Mesenchymal stem cell (in vitro differentiated cells and primary cell): ENCODE data around the gene PFDN1.
"Not testable (repeated sequence)": the region's sequence is repeated elsewhere in the genome, so short reads cannot be mapped to it uniquely, and the experiment has no call there.

Source experiments
- DNase-seq: peaks from one replicate; pipeline ENCODE4 v3.0.0-alpha.2; 2013
- H2AFZ ChIP-seq: one replicate; pipeline ENCODE4 v1.6.1; 2013; ENCODE audit warnings: low read depth, mild to moderate bottlenecking, control low read depth, inconsistent platforms, low read length, moderate library complexity
- H2AK5ac ChIP-seq: 2 replicates; pipeline ENCODE4 v1.6.1; 2013; ENCODE audit warnings: low read length, moderate library complexity, mild to moderate bottlenecking, inconsistent platforms; ENCODE audit not compliant: severe bottlenecking
- H2BK120ac ChIP-seq: one replicate; pipeline ENCODE4 v1.6.1; 2013; ENCODE audit warnings: low read depth, mild to moderate bottlenecking, inconsistent platforms, low read length, moderate library complexity
- H2BK12ac ChIP-seq, 2 experiments: one replicate each; pipeline ENCODE4 v1.6.1; 2013; ENCODE audit warnings: inconsistent platforms in 2 of 2, low read length in 2 of 2, mild to moderate bottlenecking in 2 of 2, moderate library complexity in 2 of 2, control low read depth in 1 of 2
- H2BK15ac ChIP-seq: one replicate; pipeline ENCODE4 v1.6.1; 2013; ENCODE audit warnings: mild to moderate bottlenecking, low read depth, inconsistent platforms; ENCODE audit not compliant: poor library complexity, severe bottlenecking
- H2BK5ac ChIP-seq: 2 replicates; pipeline ENCODE4 v1.6.1; 2013; ENCODE audit warnings: low read depth, mild to moderate bottlenecking, low read length, control low read depth, inconsistent platforms; ENCODE audit not compliant: poor library complexity, severe bottlenecking
- H3K14ac ChIP-seq, 2 experiments: one replicate each; pipeline ENCODE4 v1.6.1; 2013; ENCODE audit warnings: inconsistent platforms in 2 of 2, low read length in 2 of 2, control low read depth in 1 of 2, mild to moderate bottlenecking in 1 of 2, moderate library complexity in 1 of 2
- H3K18ac ChIP-seq, 2 experiments: one replicate each; pipeline ENCODE4 v1.6.1; 2013; ENCODE audit warnings: inconsistent platforms in 2 of 2, low read length in 2 of 2, control low read depth in 1 of 2, low read depth in 1 of 2, mild to moderate bottlenecking in 1 of 2
- H3K23ac ChIP-seq, 2 experiments: one replicate each; pipeline ENCODE4 v1.6.1; 2013; ENCODE audit warnings: inconsistent platforms in 2 of 2, low read length in 2 of 2, mild to moderate bottlenecking in 2 of 2, moderate library complexity in 2 of 2, control low read depth in 1 of 2
- H3K27ac ChIP-seq: 2 replicates; pipeline ENCODE4 v1.5.1; 2013; ENCODE audit warnings: mild to moderate bottlenecking, moderate library complexity, low read length, control low read depth, inconsistent platforms; ENCODE audit not compliant: poor library complexity, severe bottlenecking
- H3K27me3 ChIP-seq, 2 experiments: 2 replicates each; pipeline versions ENCODE4 v1.6.1 to v1.7.0; 2013; ENCODE audit warnings: low read length in 2 of 2, mild to moderate bottlenecking in 2 of 2, moderate library complexity in 2 of 2, control low read depth in 1 of 2, inconsistent platforms in 1 of 2; ENCODE audit not compliant: control insufficient read depth in 1 of 2, insufficient read depth in 1 of 2
- H3K36me3 ChIP-seq, 2 experiments: 2 replicates each; pipeline versions ENCODE4 v1.6.1 to v1.7.0; 2013; ENCODE audit warnings: low read length in 2 of 2, control low read depth in 1 of 2, inconsistent platforms in 1 of 2, low read depth in 1 of 2, mild to moderate bottlenecking in 1 of 2; ENCODE audit not compliant: insufficient read depth in 2 of 2, control insufficient read depth in 1 of 2
- H3K4ac ChIP-seq, 2 experiments: one replicate each; pipeline ENCODE4 v1.6.1; 2013; ENCODE audit warnings: inconsistent platforms in 2 of 2, low read length in 2 of 2, mild to moderate bottlenecking in 2 of 2, moderate library complexity in 2 of 2, control low read depth in 1 of 2, low read depth in 1 of 2
- H3K4me1 ChIP-seq: 2 replicates; pipeline ENCODE4 v1.6.1; 2013; ENCODE audit warnings: low read depth, low read length, control low read depth; ENCODE audit not compliant: control insufficient read depth, insufficient read depth
- H3K4me2 ChIP-seq: 2 replicates; pipeline ENCODE4 v1.6.1; 2013; ENCODE audit warnings: low read length, mild to moderate bottlenecking, inconsistent platforms; ENCODE audit not compliant: poor library complexity, severe bottlenecking
- H3K4me3 ChIP-seq, 2 experiments: 2 replicates each; pipeline versions ENCODE4 v1.5.1 to v1.7.0; 2013; ENCODE audit warnings: low read length in 2 of 2, mild to moderate bottlenecking in 2 of 2, control low read depth in 1 of 2, low read depth in 1 of 2; ENCODE audit not compliant: insufficient read depth in 1 of 2
- H3K79me1 ChIP-seq: replicated peaks from 2 replicates; pipeline ENCODE4 v1.6.1; 2013; ENCODE audit warnings: mild to moderate bottlenecking, control low read depth, low read length, inconsistent platforms; ENCODE audit not compliant: poor library complexity, severe bottlenecking
- H3K9ac ChIP-seq: 2 replicates; pipeline ENCODE4 v1.7.0; 2013; ENCODE audit warnings: mild to moderate bottlenecking, low read length, moderate library complexity
- H3K9me3 ChIP-seq: 2 replicates; pipeline ENCODE4 v1.7.0; 2013; ENCODE audit warnings: mild to moderate bottlenecking, low read length; ENCODE audit not compliant: control insufficient read depth
- H4K8ac ChIP-seq: one replicate; pipeline ENCODE4 v1.6.1; 2013; ENCODE audit warnings: inconsistent platforms, mild to moderate bottlenecking, low read length, moderate library complexity
- H4K91ac ChIP-seq: one replicate; pipeline ENCODE4 v1.6.1; 2013; ENCODE audit warnings: mild to moderate bottlenecking, low read length, inconsistent platforms
- WGBS: methylation state at CpG from one replicate; pipeline ENCODE4 v1.1.7; 2013; ENCODE audit warnings: mixed read lengths; 5-methylcytosine and 5-hydroxymethylcytosine counted together

PFDN1 gene

DNA sequence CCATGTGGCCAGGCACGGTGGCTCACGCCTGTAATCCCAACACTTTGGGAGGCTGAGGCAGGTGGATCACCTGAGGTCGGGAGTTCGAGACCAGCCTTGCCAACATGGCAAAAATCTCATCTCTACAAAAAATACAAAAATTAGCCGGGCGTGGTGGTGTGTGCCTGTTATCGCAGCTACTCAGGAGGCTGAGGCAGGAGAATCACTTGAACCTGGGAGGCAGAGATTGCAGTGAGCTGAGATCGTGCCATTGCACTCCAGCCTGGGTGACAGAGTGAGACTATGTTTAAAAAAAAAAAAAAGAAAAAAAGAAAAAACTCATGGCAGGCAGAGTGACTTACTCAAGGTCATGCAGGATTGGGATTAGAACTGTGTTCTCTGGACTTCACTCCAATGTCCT, 40.9 kb upstream of the PFDN1 start:
- H3K36me3 ChIP-seq = peaks cover 20 to 22% of the 10 kb centered on the region in 2 experiments
- not testable (repeated sequence) for H3K79me1 ChIP-seq, H3K27me3 ChIP-seq, H3K27ac ChIP-seq, H2BK15ac ChIP-seq, H3K4me2 ChIP-seq, H4K8ac ChIP-seq, H2BK12ac ChIP-seq, H3K18ac ChIP-seq, H4K91ac ChIP-seq, H2AFZ ChIP-seq, DNase-seq, H2AK5ac ChIP-seq, H3K23ac ChIP-seq, H3K9ac ChIP-seq, H3K14ac ChIP-seq, H2BK5ac ChIP-seq, H3K9me3 ChIP-seq, H3K4ac ChIP-seq, H2BK120ac ChIP-seq, H3K4me3 ChIP-seq
- peaks cover 19% of the 10 kb centered on the region for H3K4me1 ChIP-seq
- WGBS = 100% methylated on average over 8 of the region's 8 CpGs

DNA sequence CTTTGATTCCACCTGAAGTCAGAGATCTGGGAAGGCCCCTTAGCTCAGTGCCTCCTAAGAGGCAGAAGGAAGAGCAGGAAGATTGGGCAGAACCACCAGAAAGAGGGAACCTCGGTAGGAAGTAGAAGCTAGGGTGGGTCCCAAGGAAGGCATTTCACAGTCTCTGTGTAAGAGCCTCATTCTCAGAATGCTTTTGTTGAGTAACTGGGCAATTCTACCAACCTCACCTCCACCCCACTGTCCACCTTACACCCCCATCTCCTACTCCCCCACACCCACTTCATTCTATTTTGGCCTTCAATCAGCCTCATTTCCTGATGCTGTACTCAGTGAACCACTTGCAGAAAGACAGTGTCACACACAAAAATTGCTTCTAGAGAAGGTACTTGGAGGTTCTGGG, 40.0 kb upstream of the PFDN1 start:
- H3K4me1 ChIP-seq = peaks cover 21% of the 10 kb centered on the region
- no peak overlapping the region for H2BK15ac ChIP-seq
- H3K4ac ChIP-seq = no peak overlapping the region
- peaks cover 8% of the 10 kb centered on the region for H3K79me1 ChIP-seq
- H3K4me2 ChIP-seq = no peak overlapping the region
- H4K91ac ChIP-seq = no peak overlapping the region
- H3K23ac ChIP-seq = no peak overlapping the region
- H3K18ac ChIP-seq = no peak overlapping the region
- no peak overlapping the region for H2BK12ac ChIP-seq
- no peaks in the 10 kb centered on the region for H3K27me3 ChIP-seq
- no peak overlapping the region for H3K9ac ChIP-seq
- no peak overlapping the region for H2BK5ac ChIP-seq
- H3K4me3 ChIP-seq = no peak overlapping the region
- H2AK5ac ChIP-seq = no peak overlapping the region
- no peak overlapping the region for H3K14ac ChIP-seq
- no peak overlapping the region for H2BK120ac ChIP-seq
- peaks cover 20 to 29% of the 10 kb centered on the region in 2 experiments for H3K36me3 ChIP-seq
- WGBS = no CpG with 5 or more reads among the region's 1 CpG
- H3K27ac ChIP-seq = no peak overlapping the region
- no peak for DNase-seq
- H2AFZ ChIP-seq = no peak overlapping the region
- no peak overlapping the region for H4K8ac ChIP-seq
- no peaks in the 10 kb centered on the region for H3K9me3 ChIP-seq

DNA sequence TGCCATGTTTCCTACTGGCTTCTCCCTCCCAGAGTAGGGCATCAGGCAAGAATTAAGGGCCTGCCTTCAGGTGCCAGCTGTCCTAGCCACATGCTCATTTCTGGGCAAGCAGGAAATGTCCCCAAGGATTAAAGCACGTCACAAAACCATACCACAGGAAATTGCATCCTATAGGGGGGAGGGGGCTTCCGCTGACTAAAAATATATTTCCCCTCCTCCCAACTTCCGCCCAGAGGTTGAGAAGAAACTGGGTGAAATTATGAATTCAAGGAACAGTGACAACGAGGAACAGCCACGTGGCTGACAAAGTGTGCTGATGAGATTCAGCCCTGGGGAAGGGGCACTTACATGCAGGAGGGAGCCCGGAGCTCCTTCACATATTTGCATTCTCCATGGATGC, 39.4 kb upstream of the PFDN1 start:
- Histone ChIP-seq H3K4me2 (no peak overlapping the region), H3K18ac (no peak overlapping the region), H2BK12ac (no peak overlapping the region), H2BK15ac (no peak overlapping the region), H2BK120ac (no peak overlapping the region), H3K14ac (no peak overlapping the region), H4K91ac (no peak overlapping the region), H4K8ac (no peak overlapping the region), H3K9me3 (no peaks in the 10 kb centered on the region), H3K4me1 (peaks cover 23% of the 10 kb centered on the region), H3K23ac (no peak overlapping the region), H3K4me3 (no peak overlapping the region), H3K9ac (no peak overlapping the region), H2BK5ac (no peak overlapping the region), H2AFZ (no peak overlapping the region), H3K79me1 (peaks cover 12% of the 10 kb centered on the region), H3K4ac (no peak overlapping the region), H3K36me3 (peaks cover 24 to 31% of the 10 kb centered on the region in 2 experiments), H3K27ac (no peak overlapping the region), H3K27me3 (no peaks in the 10 kb centered on the region), H2AK5ac (no peak overlapping the region)
- 69% methylated on average over 4 of the region's 6 CpGs for WGBS
- no peak for DNase-seq

- no peak overlapping the region for H3K4me3 ChIP-seq
- no peak overlapping the region for H2AK5ac ChIP-seq
- H3K23ac ChIP-seq = no peak overlapping the region
- H4K8ac ChIP-seq = no peak overlapping the region
- no peak overlapping the region for H2BK15ac ChIP-seq
- no peak overlapping the region for H3K18ac ChIP-seq
- no peak for DNase-seq
- no peak overlapping the region for H3K4me2 ChIP-seq
- H2AFZ ChIP-seq = no peak overlapping the region
- peak overlapping the region; percentile 21 for H4K91ac ChIP-seq
- H2BK120ac ChIP-seq = no peak overlapping the region
- no peak overlapping the region for H3K27ac ChIP-seq
- H2BK5ac ChIP-seq = no peak overlapping the region
- H3K4me1 ChIP-seq = peaks cover 24% of the 10 kb centered on the region
- WGBS = 98% methylated on average over 5 of the region's 5 CpGs
- H3K36me3 ChIP-seq = peaks cover 26 to 35% of the 10 kb centered on the region in 2 experiments
- H3K27me3 ChIP-seq = no peaks in the 10 kb centered on the region
- H3K9ac ChIP-seq = no peak overlapping the region
- H3K79me1 ChIP-seq = peaks cover 16% of the 10 kb centered on the region
- H3K4ac ChIP-seq = no peak overlapping the region
- no peaks in the 10 kb centered on the region for H3K9me3 ChIP-seq
- no peak overlapping the region for H3K14ac ChIP-seq
- no peak overlapping the region for H2BK12ac ChIP-seq
Observed at GRCh38 chr5:140341591-140341990, 38.7 kb upstream of the PFDN1 start.
